PC-3 (cell line): ENCODE data around the gene EMX2. TPM values are rescaled to one million over a fixed set of nuclear protein-coding genes. Genes with fewer than 3 reads are reported as not detected.

Source experiments
- ATAC-seq: fragments of 200-7000 bp; cut with Tn5 transposase; 2 replicates; pipeline ENCODE4 v1.9.1; 2020; ENCODE audit warnings: mild to moderate bottlenecking, moderate library complexity
- BruUV-seq: library from RNA; stranded (reverse); fragments of 400-500 nt; replicated peaks from 2 replicates; lab custom pipeline; 2021; lab: Mats Ljungman, UMichigan
- CTCF ChIA-PET: fragments of 300-600 bp; sonication (Branson Sonifier 250); formaldehyde crosslinking; loops from one replicate; lab custom pipeline; 2022; ENCODE audit warnings: antibody characterized with exemption; lab: Charles Lee
- POLR2A ChIA-PET: fragments of 300-600 bp; sonication (Branson Sonifier 250); formaldehyde crosslinking; loops from one replicate; lab custom pipeline; 2022; ENCODE audit warnings: antibody characterized with exemption; ENCODE audit not compliant: unreplicated experiment; lab: Charles Lee
- DNase-seq: peaks from one replicate; pipeline ENCODE4 v3.0.0-alpha.2; 2015
- H2AFZ ChIP-seq: fragments of 300-600 bp; sonication (generic); 2 replicates; pipeline ENCODE4 v1.6.0; 2016; ENCODE audit warnings: antibody characterized with exemption, low read length
- H3F3A ChIP-seq: fragments of 300-600 bp; sonication (generic); one replicate; pipeline ENCODE4 v1.6.0; 2017; ENCODE audit warnings: antibody characterized with exemption, low read length, control low read depth, mild to moderate bottlenecking; ENCODE audit not compliant: unreplicated experiment
- H3K27ac ChIP-seq: fragments of 300-600 bp; sonication (generic); 2 replicates; pipeline ENCODE4 v1.5.1; 2016; ENCODE audit warnings: mild to moderate bottlenecking, low read length
- H3K27me3 ChIP-seq: fragments of 300-600 bp; sonication (generic); 2 replicates; pipeline ENCODE4 v1.6.1; 2016; ENCODE audit warnings: low read length, mixed read lengths
- H3K36me3 ChIP-seq: fragments of 300-600 bp; sonication (generic); 2 replicates; pipeline ENCODE4 v1.6.1; 2016; ENCODE audit warnings: low read depth, mixed run types, low read length, mixed read lengths
- H3K4me1 ChIP-seq: fragments of 300-600 bp; sonication (generic); 2 replicates; pipeline ENCODE4 v1.5.1; 2016; ENCODE audit warnings: low read length; ENCODE audit not compliant: insufficient read depth
- H3K4me2 ChIP-seq: fragments of 300-600 bp; sonication (generic); 2 replicates; pipeline ENCODE4 v1.6.0; 2016; ENCODE audit warnings: low read length
- H3K4me3 ChIP-seq: fragments of 300-600 bp; sonication (generic); 2 replicates; pipeline ENCODE4 v1.5.1; 2016; ENCODE audit warnings: mild to moderate bottlenecking, low read length, mixed read lengths
- H3K79me2 ChIP-seq: fragments of 300-600 bp; sonication (generic); 2 replicates; pipeline ENCODE4 v1.6.1; 2017; ENCODE audit warnings: low read length, mixed read lengths
- H3K9ac ChIP-seq: fragments of 300-600 bp; sonication (generic); 2 replicates; pipeline ENCODE4 v1.6.0; 2016; ENCODE audit warnings: mild to moderate bottlenecking, low read length
- H3K9me2 ChIP-seq: fragments of 300-600 bp; sonication (generic); replicated peaks from 2 replicates; pipeline ENCODE4 v1.6.1; 2016; ENCODE audit warnings: mixed run types, low read length, mixed read lengths
- H3K9me3 ChIP-seq: fragments of 300-600 bp; sonication (generic); 2 replicates; pipeline ENCODE4 v1.6.1; 2016; ENCODE audit warnings: low read length, mixed read lengths
- H4K20me1 ChIP-seq: fragments of 300-600 bp; sonication (generic); 2 replicates; pipeline ENCODE4 v1.6.1; 2016; ENCODE audit warnings: low read length, mixed read lengths
- CTCF ChIP-seq: fragments of 300-600 bp; sonication (generic); conservative IDR thresholded peaks from 2 replicates; pipeline ENCODE4 v1.5.1; 2017; ENCODE audit warnings: antibody characterized with exemption, low read depth, mild to moderate bottlenecking, low read length
- EZH2 ChIP-seq: fragments of 300-600 bp; sonication (generic); IDR thresholded peaks from one replicate; pipeline ENCODE4 v1.6.1; 2017; ENCODE audit warnings: antibody characterized with exemption, mild to moderate bottlenecking, low read length; ENCODE audit not compliant: unreplicated experiment
- EZH2phosphoT487 ChIP-seq: fragments of 300-600 bp; sonication (generic); IDR thresholded peaks from 2 replicates; pipeline ENCODE4 v1.6.1; 2018; ENCODE audit warnings: mild to moderate bottlenecking, antibody characterized with exemption, low read length, borderline replicate concordance
- intact Hi-C: fragments of 100-400 bp; cut with micrococcal nuclease; formaldehyde crosslinking; loops from 2 replicates; pipeline ENCODE4 v1.9.0; 2023
- total RNA-seq: library from RNA; depleted of rRNA; stranded (reverse); fragments of >200 nt; gene quantifications from 2 replicates; pipeline ENCODE4 v1.2.3, GENCODE V29; 2014

The EMX2 gene
- total RNA-seq, 1 experiment from 2014 or later: not detected

DNA sequence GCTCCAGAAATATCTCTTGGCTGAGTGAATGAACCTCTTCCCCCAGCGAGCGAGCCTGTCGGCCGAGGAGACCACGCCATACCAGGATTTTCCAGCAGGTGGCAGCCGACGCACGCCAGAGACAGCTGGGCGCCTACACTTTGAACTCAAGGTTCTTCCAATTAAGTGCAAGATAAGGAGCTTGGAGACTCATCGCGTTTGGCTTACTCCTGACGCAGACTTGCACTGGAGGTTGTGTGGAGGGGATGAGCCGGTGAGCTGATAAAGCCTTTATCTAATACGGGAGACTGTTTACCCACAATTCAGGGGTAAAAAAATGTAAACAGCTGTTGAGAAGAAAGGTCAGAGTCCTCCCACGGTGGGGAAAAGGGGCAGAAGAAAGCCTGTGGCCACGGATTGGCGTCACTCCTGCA lies 45.9 kb upstream of the EMX2 start:
- Histone ChIP-seq H3K79me2 (no peaks in the 10 kb centered on the region), H3K4me1 (no peaks in the 10 kb centered on the region), H3K9me2 (no peaks in the 10 kb centered on the region), H3F3A (no peaks in the 10 kb centered on the region), H3K27ac (no peak overlapping the region), H2AFZ (no peak overlapping the region), H3K27me3 (peaks cover 52% of the 10 kb centered on the region), H3K4me2 (no peak overlapping the region), H3K9me3 (no peaks in the 10 kb centered on the region), H3K4me3 (no peak overlapping the region), H4K20me1 (no peaks in the 10 kb centered on the region), H3K9ac (no peak overlapping the region), H3K36me3 (no peaks in the 10 kb centered on the region)
- ATAC-seq (peak; percentile 84), DNase-seq (peak; percentile 84)
- no TSS peak for BruUV-seq
- intact Hi-C loops: loop anchor here (1.0 to 5.0 kb wide), 4 partner anchors 745 to 1048 kb away; no protein-coding TSS in a partner anchor
- ChIA-PET POLR2A (interaction anchor here (0.6 kb wide), 1 partner anchor 159 kb away, joined by 3 read pairs; no protein-coding TSS in a partner anchor), CTCF (interaction anchor here (0.6 to 1.5 kb wide), 5 partner anchors 53 to 1047 kb away, joined by 3 to 6 read pairs (median 4); no protein-coding TSS in a partner anchor)
- peak; percentile 88 for TF ChIP-seq CTCF
- TF ChIP-seq EZH2: no peak

GRCh38 chr10:117497736-117498135 lies 44.8 kb upstream of the EMX2 start:
- no peaks in the 10 kb centered on the region for H4K20me1 ChIP-seq
- H3K9me3 ChIP-seq: no peaks in the 10 kb centered on the region
- H2AFZ ChIP-seq: no peak overlapping the region
- no peaks in the 10 kb centered on the region for H3F3A ChIP-seq
- TF ChIP-seq CTCF (no peak), EZH2phosphoT487 (no peak), EZH2 (no peak)
- H3K27ac ChIP-seq: no peak overlapping the region
- no peaks in the 10 kb centered on the region for H3K9me2 ChIP-seq
- no peak overlapping the region for H3K4me3 ChIP-seq
- ChIA-PET CTCF (no interaction called here), POLR2A (no interaction called here)
- peaks cover 52% of the 10 kb centered on the region for H3K27me3 ChIP-seq
- no peak for DNase-seq
- H3K9ac ChIP-seq: no peak overlapping the region
- no peaks in the 10 kb centered on the region for H3K4me1 ChIP-seq
- H3K4me2 ChIP-seq: no peak overlapping the region
- no TSS peak for BruUV-seq
- no peaks in the 10 kb centered on the region for H3K79me2 ChIP-seq
- intact Hi-C loops: loop anchor here (5.0 kb wide), 1 partner anchor 925 kb away; no protein-coding TSS in a partner anchor
- ATAC-seq: no peak
- no peaks in the 10 kb centered on the region for H3K36me3 ChIP-seq

GRCh38 chr10:117499248-117500105 lies 43.1 kb upstream of the EMX2 start:
- CTCF ChIA-PET: no interaction called here
- no peaks in the 10 kb centered on the region for H3F3A ChIP-seq

More at GRCh38 chr10:117499248-117500105, 43.1 kb upstream of the EMX2 start:
- Histone ChIP-seq H3K9ac (no peak overlapping the region), H4K20me1 (no peaks in the 10 kb centered on the region), H3K79me2 (no peaks in the 10 kb centered on the region), H3K9me2 (no peaks in the 10 kb centered on the region), H3K9me3 (no peaks in the 10 kb centered on the region), H3K27me3 (peaks cover 52% of the 10 kb centered on the region), H3K36me3 (no peaks in the 10 kb centered on the region), H3K4me1 (no peaks in the 10 kb centered on the region), H2AFZ (no peak overlapping the region), H3K4me2 (no peak overlapping the region), H3K4me3 (no peak overlapping the region), H3K27ac (no peak overlapping the region)
- intact Hi-C loops: loop anchor here (5.0 kb wide), 1 partner anchor 923 kb away; no protein-coding TSS in a partner anchor
- BruUV-seq: no TSS peak
- ATAC-seq (peak; percentile 22; the same call in 1 of the 2 replicates), DNase-seq (peak; percentile 10)
- TF ChIP-seq EZH2 (no peak), EZH2phosphoT487 (no peak), CTCF (no peak)
- POLR2A ChIA-PET: no interaction called here
